ENCODE results near the gene ALDH1L1. TPM values are rescaled to one million over a fixed set of nuclear protein-coding genes. Genes with fewer than 3 reads are reported as not detected.

The ALDH1L1 gene
- total and polyA plus RNA-seq, 8 donors: 1.4 to 17.4 (median 5.2) TPM

DNA sequence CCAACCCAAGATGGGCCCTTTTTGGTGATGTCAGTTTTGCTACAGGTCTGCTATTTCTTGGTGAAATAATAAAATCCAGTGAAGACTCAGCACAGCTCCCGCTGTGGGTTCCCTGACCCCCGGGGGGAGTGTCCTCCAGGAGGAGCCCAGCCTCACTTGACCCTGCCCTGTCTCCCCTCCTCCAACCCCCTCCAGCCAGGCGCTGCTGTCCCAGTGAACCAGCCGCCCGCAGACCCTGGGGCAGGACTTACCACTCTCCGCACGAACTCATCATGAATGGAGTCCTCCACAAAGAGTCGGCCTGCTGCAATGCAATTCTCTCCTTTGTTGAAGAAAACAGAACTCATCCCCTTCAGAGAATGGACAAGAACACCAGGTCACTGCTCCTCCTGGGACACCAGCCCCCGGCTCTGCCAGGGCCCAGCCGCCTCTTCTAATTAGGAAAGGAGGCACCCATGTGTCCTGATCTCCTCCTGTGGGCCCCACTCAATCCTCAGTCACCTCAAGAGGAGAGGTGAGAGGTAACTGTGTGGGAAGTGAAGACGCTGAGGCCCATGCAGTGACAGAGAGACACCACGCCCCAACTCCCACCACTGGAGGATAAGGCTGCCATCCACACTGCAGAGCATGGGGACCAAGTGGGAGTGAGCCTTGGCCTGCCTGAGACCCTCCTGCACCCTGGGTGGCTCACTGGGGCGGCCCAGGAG lies 67.7 kb downstream of the ALDH1L1 start:
- WGBS, 5 donors: 84 to 91% (median 88%) methylated on average over 12 to 13 of the region's 13 CpGs
- Histone ChIP-seq H3K36me3 (peaks cover 0 to 17% (median 0%) of the 10 kb centered on the region in 4 donors), H3K4me1 (no peaks in the 10 kb centered on the region), H3K9me3 (no peaks in the 10 kb centered on the region), H3K4me3 (no peak overlapping the region), H3K27ac (no peak overlapping the region), H3K27me3 (peaks cover 0 to under 1% (median 0%) of the 10 kb centered on the region in 3 donors)
- intact Hi-C loops (cut with DNase I; ENCODE audit: low total_unique reads): no loop called here
- DNase-seq: peak in 1 of 2 donors; percentile 16
- no peak for TF ChIP-seq EP300 (IDR thresholded peaks at IDR 0.05)
- no peak for TF ChIP-seq POLR2AphosphoS5 (IDR thresholded peaks at IDR 0.05)
- TF ChIP-seq POLR2A (IDR thresholded peaks at IDR 0.05): no peak
- TF ChIP-seq, protein P1, sequence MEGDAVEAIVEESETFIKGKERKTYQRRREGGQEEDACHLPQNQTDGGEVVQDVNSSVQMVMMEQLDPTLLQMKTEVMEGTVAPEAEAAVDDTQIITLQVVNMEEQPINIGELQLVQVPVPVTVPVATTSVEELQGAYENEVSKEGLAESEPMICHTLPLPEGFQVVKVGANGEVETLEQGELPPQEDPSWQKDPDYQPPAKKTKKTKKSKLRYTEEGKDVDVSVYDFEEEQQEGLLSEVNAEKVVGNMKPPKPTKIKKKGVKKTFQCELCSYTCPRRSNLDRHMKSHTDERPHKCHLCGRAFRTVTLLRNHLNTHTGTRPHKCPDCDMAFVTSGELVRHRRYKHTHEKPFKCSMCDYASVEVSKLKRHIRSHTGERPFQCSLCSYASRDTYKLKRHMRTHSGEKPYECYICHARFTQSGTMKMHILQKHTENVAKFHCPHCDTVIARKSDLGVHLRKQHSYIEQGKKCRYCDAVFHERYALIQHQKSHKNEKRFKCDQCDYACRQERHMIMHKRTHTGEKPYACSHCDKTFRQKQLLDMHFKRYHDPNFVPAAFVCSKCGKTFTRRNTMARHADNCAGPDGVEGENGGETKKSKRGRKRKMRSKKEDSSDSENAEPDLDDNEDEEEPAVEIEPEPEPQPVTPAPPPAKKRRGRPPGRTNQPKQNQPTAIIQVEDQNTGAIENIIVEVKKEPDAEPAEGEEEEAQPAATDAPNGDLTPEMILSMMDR (IDR thresholded peaks at IDR 0.05): no peak

GRCh38 chr3:126111566-126112475 lies 68.6 kb downstream of the ALDH1L1 start:
- WGBS, 5 donors: 86 to 94% (median 87%) methylated on average over 16 to 18 of the region's 18 CpGs
- peaks cover 0 to 26% (median 0%) of the 10 kb centered on the region in 4 donors for H3K36me3 ChIP-seq
- H3K4me3 ChIP-seq: no peak overlapping the region
- no peaks in the 10 kb centered on the region for H3K27me3 ChIP-seq
- no peaks in the 10 kb centered on the region for H3K9me3 ChIP-seq
- intact Hi-C loops (cut with DNase I; ENCODE audit: low total_unique reads): no loop called here
- H3K27ac ChIP-seq: no peak overlapping the region
- TF ChIP-seq, protein P1 (IDR thresholded peaks at IDR 0.05): no peak
- no peak for TF ChIP-seq POLR2A (IDR thresholded peaks at IDR 0.05)
- DNase-seq: peak in 1 of 2 donors; percentile 16
- no peaks in the 10 kb centered on the region for H3K4me1 ChIP-seq

DNA sequence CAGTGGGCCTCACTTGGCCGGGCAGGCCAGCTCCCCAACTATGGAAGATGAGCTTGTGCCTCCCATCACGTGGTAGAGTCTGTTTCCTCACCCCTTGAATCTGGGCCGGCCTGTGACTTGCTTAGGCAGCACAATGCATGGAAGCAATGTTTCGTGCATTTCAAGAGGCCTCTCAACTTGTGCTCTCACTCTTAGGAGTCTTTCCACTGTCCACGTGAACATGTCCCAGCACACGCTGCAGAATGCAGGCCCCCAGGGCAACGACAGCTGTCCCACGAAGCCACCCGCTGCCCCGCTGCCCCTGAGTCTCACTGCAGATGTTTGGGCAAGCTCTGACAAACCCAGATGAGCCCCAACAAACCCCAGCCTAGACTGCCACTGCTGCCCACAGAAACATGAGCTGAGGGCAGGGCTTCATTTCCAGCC lies 69.2 kb downstream of the ALDH1L1 start:
- Histone ChIP-seq H3K4me1 (no peaks in the 10 kb centered on the region), H3K4me3 (no peak overlapping the region), H3K27me3 (no peaks in the 10 kb centered on the region), H3K36me3 (peaks cover 0 to 32% (median 0%) of the 10 kb centered on the region in 4 donors), H3K9me3 (no peaks in the 10 kb centered on the region), H3K27ac (no peak overlapping the region)
- intact Hi-C loops (cut with DNase I; ENCODE audit: low total_unique reads): no loop called here
- TF ChIP-seq POLR2A (IDR thresholded peaks at IDR 0.05) (no peak), EP300 (IDR thresholded peaks at IDR 0.05) (no peak), POLR2AphosphoS5 (IDR thresholded peaks at IDR 0.05) (no peak)
- TF ChIP-seq, protein P1 (IDR thresholded peaks at IDR 0.05): no peak
- peak in 1 of 2 donors; percentile 20 for DNase-seq
- WGBS, 5 donors: 83 to 96% (median 87%) methylated on average over 10 of the region's 10 CpGs

DNA sequence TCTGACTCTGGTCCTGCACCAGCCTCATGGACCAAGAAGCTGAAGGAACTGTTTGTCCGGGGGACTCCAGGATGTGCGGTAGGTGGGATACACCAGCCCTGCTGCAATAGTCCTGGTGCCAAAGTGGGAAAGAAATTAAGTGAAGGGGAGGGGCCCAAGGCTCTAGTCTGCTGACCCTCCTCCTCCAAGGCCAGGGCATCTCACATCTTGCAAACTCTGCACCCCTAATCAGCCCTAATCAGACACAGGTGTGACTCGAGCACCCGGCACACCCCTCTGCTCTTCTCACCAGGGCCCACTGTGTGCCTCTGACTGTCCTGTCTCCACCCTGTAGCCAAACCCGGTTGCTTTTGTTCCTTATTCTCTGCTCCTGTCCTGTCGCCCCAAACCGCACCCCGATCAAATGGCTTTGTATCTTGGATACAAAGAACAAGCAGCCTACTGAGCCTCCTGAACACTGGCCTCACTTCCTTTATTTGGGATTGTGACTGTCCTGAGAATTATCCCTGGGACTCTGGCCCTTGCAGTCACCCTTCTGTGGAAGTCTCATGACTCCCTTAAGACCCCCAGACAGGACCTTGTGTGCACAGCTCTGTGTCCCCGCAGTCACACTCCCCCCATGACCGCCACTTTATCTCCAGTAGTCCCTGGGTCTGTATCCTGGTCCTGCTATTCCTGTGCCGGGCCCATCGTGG lies 69.8 kb downstream of the ALDH1L1 start:
- Histone ChIP-seq H3K4me3 (no peak overlapping the region), H3K27ac (no peak overlapping the region), H3K36me3 (peaks cover 0 to 37% (median 1%) of the 10 kb centered on the region in 4 donors), H3K4me1 (no peaks in the 10 kb centered on the region), H3K9me3 (no peaks in the 10 kb centered on the region), H3K27me3 (no peaks in the 10 kb centered on the region)
- intact Hi-C loops (cut with DNase I; ENCODE audit: low total_unique reads): no loop called here
- peak in 1 of 2 donors; percentile 11 for DNase-seq
- no peak for TF ChIP-seq EP300 (IDR thresholded peaks at IDR 0.05)
- no peak for TF ChIP-seq POLR2A (IDR thresholded peaks at IDR 0.05)
- TF ChIP-seq, protein P1 (IDR thresholded peaks at IDR 0.05): no peak
- TF ChIP-seq POLR2AphosphoS5 (IDR thresholded peaks at IDR 0.05): no peak
- 84 to 90% (median 85%) methylated on average over 11 to 12 of the region's 12 CpGs for WGBS, 5 donors

Measured in stomach (tissue), 9 donors.